ENCODE results near the gene TECTB. TPM values are rescaled to one million over a fixed set of nuclear protein-coding genes. Genes with fewer than 3 reads are reported as not detected.
A peak's percentile ranks its signal among the peaks of the same experiment; 100 is the strongest.

Gene TECTB
- total RNA-seq, 6 experiments from 2014 or later: 0.18 to 0.83 (median 0.49) TPM

- 27% methylated on average over 4 of the region's 4 CpGs for WGBS (ENCODE audit: insufficient coverage, low coverage, low lambda C conversion rate, missing lambda C conversion rate)
- ATAC-seq: peak; percentile 73 to 80 (median 77)
Measured at GRCh38 chr10:112261281-112261822, 21.8 kb upstream of the TECTB start.

GRCh38 chr10:112262546-112262945, 20.7 kb upstream of the TECTB start:
- 43% methylated on average over 2 of the region's 6 CpGs for WGBS (ENCODE audit: insufficient coverage, low coverage, low lambda C conversion rate, missing lambda C conversion rate)

More at GRCh38 chr10:112261281-112261822, 21.8 kb upstream of the TECTB start:
- Histone ChIP-seq H3K27ac (peak overlapping the region; percentile 9 to 77 (median 67)), H3K27me3 (no peaks in the 10 kb centered on the region), H3K4me3 (no peak overlapping the region), H3K9me3 (no peaks in the 10 kb centered on the region), H3K36me3 (no peaks in the 10 kb centered on the region), H3K4me1 (peaks cover 0 to 68% (median 18%) of the 10 kb centered on the region in 4 donors)
- TF ChIP-seq CTCF (IDR thresholded peaks at IDR 0.05) (no peak), POLR2A (IDR thresholded peaks at IDR 0.05) (peak; percentile 40)
- intact Hi-C loops (cut with DNase I): no loop called here
- DNase-seq: peak in 1 of 3 donors; percentile 74

GRCh38 chr10:112265745-112266144, 17.5 kb upstream of the TECTB start:
- Histone ChIP-seq H3K4me1 (peaks cover 0 to 40% (median 10%) of the 10 kb centered on the region in 4 donors), H3K36me3 (no peaks in the 10 kb centered on the region), H3K27ac (peak overlapping the region in 2 of 3 donors; percentile 43 to 72), H3K4me3 (no peak overlapping the region), H3K9me3 (no peaks in the 10 kb centered on the region), H3K27me3 (no peaks in the 10 kb centered on the region)
- DNase-seq: peak; percentile 38 to 89 (median 87)
- WGBS (ENCODE audit: insufficient coverage, low coverage, low lambda C conversion rate, missing lambda C conversion rate): 13% methylated on average over 2 of the region's 2 CpGs
- ATAC-seq: peak; percentile 74 to 81 (median 77)
- no peak for TF ChIP-seq CTCF (IDR thresholded peaks at IDR 0.05)
- peak; percentile 27 for TF ChIP-seq POLR2A (IDR thresholded peaks at IDR 0.05)
- intact Hi-C loops (cut with DNase I): no loop called here

More at GRCh38 chr10:112262546-112262945, 20.7 kb upstream of the TECTB start:
- intact Hi-C loops (cut with DNase I): no loop called here
- Histone ChIP-seq H3K27me3 (no peaks in the 10 kb centered on the region), H3K9me3 (no peaks in the 10 kb centered on the region), H3K4me1 (peaks cover 0 to 65% (median 18%) of the 10 kb centered on the region in 4 donors), H3K27ac (peak overlapping the region in 2 of 3 donors; percentile 46 to 77), H3K36me3 (no peaks in the 10 kb centered on the region), H3K4me3 (no peak overlapping the region)
- no peak for ATAC-seq
- DNase-seq: no peak
- TF ChIP-seq CTCF (IDR thresholded peaks at IDR 0.05): no peak
- no peak for TF ChIP-seq POLR2A (IDR thresholded peaks at IDR 0.05)

- intact Hi-C loops (cut with DNase I): no loop called here
- Histone ChIP-seq H3K36me3 (no peaks in the 10 kb centered on the region), H3K27ac (no peak overlapping the region), H3K4me3 (no peak overlapping the region), H3K27me3 (no peaks in the 10 kb centered on the region), H3K9me3 (no peaks in the 10 kb centered on the region), H3K4me1 (peaks cover 0 to 29% (median 9%) of the 10 kb centered on the region in 4 donors)
- no peak for DNase-seq
- TF ChIP-seq POLR2A (IDR thresholded peaks at IDR 0.05): no peak
- no peak for TF ChIP-seq CTCF (IDR thresholded peaks at IDR 0.05)
- ATAC-seq: no peak
Measured at GRCh38 chr10:112269266-112269665, 13.9 kb upstream of the TECTB start.

All from right lobe of liver (tissue), 6 donors.